KMS-11 (cell line): ENCODE measurements around the gene IDUA.

Source experiments
- H2AFZ ChIP-seq: fragments of 200-600 bp; sonication (generic); 2 replicates; pipeline ENCODE4 v1.6.1; 2016; ENCODE audit warnings: antibody characterized with exemption, mixed run types, low read depth
- H3K27ac ChIP-seq: fragments of 200-600 bp; sonication (generic); 2 replicates; pipeline ENCODE4 v1.6.1; 2016; ENCODE audit warnings: mild to moderate bottlenecking, mixed run types
- H3K27me3 ChIP-seq: fragments of 200-600 bp; sonication (generic); 2 replicates; pipeline ENCODE4 v1.6.1; 2017; ENCODE audit warnings: mild to moderate bottlenecking, low read depth, mixed run types, moderate library complexity; ENCODE audit not compliant: insufficient read depth
- H3K36me3 ChIP-seq: fragments of 200-600 bp; sonication (generic); 2 replicates; pipeline ENCODE4 v1.6.1; 2017; ENCODE audit warnings: mild to moderate bottlenecking, mixed run types; ENCODE audit not compliant: insufficient read depth
- H3K4me1 ChIP-seq: fragments of 200-600 bp; sonication (generic); 2 replicates; pipeline ENCODE4 v1.6.1; 2016; ENCODE audit warnings: mild to moderate bottlenecking, low read depth, mixed run types; ENCODE audit not compliant: poor library complexity, severe bottlenecking
- H3K4me2 ChIP-seq: fragments of 200-600 bp; sonication (generic); 2 replicates; pipeline ENCODE4 v1.7.0; 2016; ENCODE audit warnings: mild to moderate bottlenecking, mixed run types
- H3K4me3 ChIP-seq: fragments of 200-600 bp; sonication (generic); IDR thresholded peaks from 2 replicates; pipeline ENCODE4 v1.6.1; 2017; ENCODE audit warnings: low read depth, low read length, mixed read lengths; ENCODE audit not compliant: insufficient read depth
- H3K79me2 ChIP-seq: fragments of 200-600 bp; sonication (generic); 2 replicates; pipeline ENCODE4 v1.6.1; 2016; ENCODE audit warnings: low read depth, mixed run types; ENCODE audit not compliant: insufficient read depth
- H3K9ac ChIP-seq: fragments of 200-600 bp; sonication (generic); 2 replicates; pipeline ENCODE4 v1.6.1; 2016; ENCODE audit warnings: mild to moderate bottlenecking, mixed run types
- H4K20me1 ChIP-seq: fragments of 200-600 bp; sonication (generic); 2 replicates; pipeline ENCODE4 v1.6.1; 2016; ENCODE audit warnings: mild to moderate bottlenecking, mixed run types; ENCODE audit not compliant: insufficient read depth
- CTCF ChIP-seq: fragments of 200-600 bp; sonication (generic); conservative IDR thresholded peaks from 2 replicates; pipeline ENCODE4 v1.6.1; 2017; ENCODE audit warnings: low read depth, mild to moderate bottlenecking, antibody characterized with exemption, low read length, moderate library complexity, mixed read lengths

The IDUA gene

GRCh38 chr4:970046-970745, 16.6 kb upstream of the IDUA start:
- Histone ChIP-seq H2AFZ (no peak overlapping the region), H3K9ac (no peak overlapping the region), H3K4me2 (no peak overlapping the region), H3K4me3 (no peak overlapping the region), H3K27me3 (no peaks in the 10 kb centered on the region), H3K36me3 (no peaks in the 10 kb centered on the region), H3K4me1 (no peaks in the 10 kb centered on the region), H3K79me2 (no peaks in the 10 kb centered on the region), H4K20me1 (no peaks in the 10 kb centered on the region), H3K27ac (no peak overlapping the region)
- no peak for TF ChIP-seq CTCF

- H3K4me1 ChIP-seq = no peaks in the 10 kb centered on the region
- no peak for TF ChIP-seq CTCF
- no peak overlapping the region for H3K27ac ChIP-seq
- no peaks in the 10 kb centered on the region for H4K20me1 ChIP-seq
- no peak overlapping the region for H3K9ac ChIP-seq
- no peaks in the 10 kb centered on the region for H3K79me2 ChIP-seq
- no peak overlapping the region for H3K4me3 ChIP-seq
- no peak overlapping the region for H2AFZ ChIP-seq
- H3K4me2 ChIP-seq = no peak overlapping the region
- H3K36me3 ChIP-seq = no peaks in the 10 kb centered on the region
- H3K27me3 ChIP-seq = no peaks in the 10 kb centered on the region
Measured at GRCh38 chr4:970854-971520, 15.9 kb upstream of the IDUA start.

- Histone ChIP-seq H4K20me1 (no peaks in the 10 kb centered on the region), H3K4me2 (no peak overlapping the region), H3K4me3 (no peak overlapping the region), H3K36me3 (no peaks in the 10 kb centered on the region), H2AFZ (no peak overlapping the region), H3K79me2 (no peaks in the 10 kb centered on the region), H3K27me3 (no peaks in the 10 kb centered on the region), H3K27ac (no peak overlapping the region), H3K4me1 (no peaks in the 10 kb centered on the region), H3K9ac (no peak overlapping the region)
- no peak for TF ChIP-seq CTCF
Measured at GRCh38 chr4:971666-972500, 15.0 kb upstream of the IDUA start.

- H3K36me3 ChIP-seq = no peaks in the 10 kb centered on the region
- no peaks in the 10 kb centered on the region for H4K20me1 ChIP-seq
- no peak overlapping the region for H3K9ac ChIP-seq
- no peak overlapping the region for H2AFZ ChIP-seq
- H3K79me2 ChIP-seq = no peaks in the 10 kb centered on the region
- no peaks in the 10 kb centered on the region for H3K4me1 ChIP-seq
- no peaks in the 10 kb centered on the region for H3K27me3 ChIP-seq
- no peak overlapping the region for H3K4me2 ChIP-seq
- H3K27ac ChIP-seq = no peak overlapping the region
- H3K4me3 ChIP-seq = no peak overlapping the region
- no peak for TF ChIP-seq CTCF
Measured at GRCh38 chr4:972651-973424, 14.0 kb upstream of the IDUA start.
